NB4 (cell line): ENCODE measurements around the gene KIF18B.

Experiments used
- DNase-seq: peaks from one replicate; pipeline ENCODE4 v3.0.0; 2010; ENCODE audit warnings: low read depth
- H3K4me3 ChIP-seq: one replicate; pipeline ENCODE4 v1.5.1; 2011; ENCODE audit warnings: mild to moderate bottlenecking, low read depth, low read length, moderate library complexity
- MYC ChIP-seq: IDR thresholded peaks from 2 replicates; pipeline ENCODE4 v1.6.1; 2011; ENCODE audit warnings: low read depth, low read length
- POLR2A ChIP-seq: IDR thresholded peaks from 2 replicates; pipeline ENCODE4 v1.6.1; 2011; ENCODE audit warnings: mild to moderate bottlenecking; ENCODE audit not compliant: insufficient read length; ENCODE audit errors: extremely low read depth
- TF ChIP-seq, protein P1 (sequence below): IDR thresholded peaks from one replicate; pipeline ENCODE4 v1.5.1; 2012; ENCODE audit warnings: low read depth, low read length
- TF ChIP-seq, protein P2 (sequence below): IDR thresholded peaks from 2 replicates; pipeline ENCODE4 v1.6.1; 2011; ENCODE audit warnings: low read depth, low read length

Gene KIF18B

DNA sequence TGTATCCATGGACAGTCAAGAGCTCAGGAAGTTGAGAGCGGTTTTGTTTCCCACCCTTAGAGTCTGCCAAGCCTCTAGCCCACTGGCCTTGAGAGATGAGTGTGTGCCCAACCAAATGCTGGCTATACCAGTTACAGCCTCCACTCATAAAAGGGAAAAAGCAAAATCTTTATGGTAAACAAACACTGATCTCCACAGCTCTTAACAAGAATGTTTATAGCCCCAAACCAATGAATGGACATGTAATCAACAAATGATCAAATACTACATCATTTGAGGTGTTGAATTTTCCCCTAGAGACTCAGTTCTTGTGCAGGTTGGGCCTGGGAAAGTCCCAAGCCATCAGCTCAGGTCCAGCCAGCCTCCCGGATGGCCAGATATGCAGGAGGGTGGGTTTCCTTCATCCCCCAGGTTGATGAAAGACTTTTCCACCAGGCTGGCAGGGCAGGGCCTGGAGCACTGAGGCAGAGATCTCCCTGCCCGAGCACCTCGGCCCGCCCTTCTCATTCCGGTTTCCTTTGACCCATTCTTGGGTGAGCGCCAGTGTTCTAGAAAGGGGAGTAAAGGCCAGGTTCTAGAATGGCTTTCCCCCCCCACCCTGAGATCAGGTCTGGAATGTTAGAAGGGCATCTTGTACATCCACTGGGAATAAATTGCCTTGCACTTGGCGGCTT is 44.4 kb downstream of the KIF18B start:
- no peak for TF ChIP-seq MYC
- TF ChIP-seq, protein P1, sequence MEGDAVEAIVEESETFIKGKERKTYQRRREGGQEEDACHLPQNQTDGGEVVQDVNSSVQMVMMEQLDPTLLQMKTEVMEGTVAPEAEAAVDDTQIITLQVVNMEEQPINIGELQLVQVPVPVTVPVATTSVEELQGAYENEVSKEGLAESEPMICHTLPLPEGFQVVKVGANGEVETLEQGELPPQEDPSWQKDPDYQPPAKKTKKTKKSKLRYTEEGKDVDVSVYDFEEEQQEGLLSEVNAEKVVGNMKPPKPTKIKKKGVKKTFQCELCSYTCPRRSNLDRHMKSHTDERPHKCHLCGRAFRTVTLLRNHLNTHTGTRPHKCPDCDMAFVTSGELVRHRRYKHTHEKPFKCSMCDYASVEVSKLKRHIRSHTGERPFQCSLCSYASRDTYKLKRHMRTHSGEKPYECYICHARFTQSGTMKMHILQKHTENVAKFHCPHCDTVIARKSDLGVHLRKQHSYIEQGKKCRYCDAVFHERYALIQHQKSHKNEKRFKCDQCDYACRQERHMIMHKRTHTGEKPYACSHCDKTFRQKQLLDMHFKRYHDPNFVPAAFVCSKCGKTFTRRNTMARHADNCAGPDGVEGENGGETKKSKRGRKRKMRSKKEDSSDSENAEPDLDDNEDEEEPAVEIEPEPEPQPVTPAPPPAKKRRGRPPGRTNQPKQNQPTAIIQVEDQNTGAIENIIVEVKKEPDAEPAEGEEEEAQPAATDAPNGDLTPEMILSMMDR = no peak
- TF ChIP-seq, protein P2, sequence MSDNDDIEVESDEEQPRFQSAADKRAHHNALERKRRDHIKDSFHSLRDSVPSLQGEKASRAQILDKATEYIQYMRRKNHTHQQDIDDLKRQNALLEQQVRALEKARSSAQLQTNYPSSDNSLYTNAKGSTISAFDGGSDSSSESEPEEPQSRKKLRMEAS = no peak
- TF ChIP-seq POLR2A = no peak
- DNase-seq = no peak
- H3K4me3 ChIP-seq = no peak overlapping the region

DNA sequence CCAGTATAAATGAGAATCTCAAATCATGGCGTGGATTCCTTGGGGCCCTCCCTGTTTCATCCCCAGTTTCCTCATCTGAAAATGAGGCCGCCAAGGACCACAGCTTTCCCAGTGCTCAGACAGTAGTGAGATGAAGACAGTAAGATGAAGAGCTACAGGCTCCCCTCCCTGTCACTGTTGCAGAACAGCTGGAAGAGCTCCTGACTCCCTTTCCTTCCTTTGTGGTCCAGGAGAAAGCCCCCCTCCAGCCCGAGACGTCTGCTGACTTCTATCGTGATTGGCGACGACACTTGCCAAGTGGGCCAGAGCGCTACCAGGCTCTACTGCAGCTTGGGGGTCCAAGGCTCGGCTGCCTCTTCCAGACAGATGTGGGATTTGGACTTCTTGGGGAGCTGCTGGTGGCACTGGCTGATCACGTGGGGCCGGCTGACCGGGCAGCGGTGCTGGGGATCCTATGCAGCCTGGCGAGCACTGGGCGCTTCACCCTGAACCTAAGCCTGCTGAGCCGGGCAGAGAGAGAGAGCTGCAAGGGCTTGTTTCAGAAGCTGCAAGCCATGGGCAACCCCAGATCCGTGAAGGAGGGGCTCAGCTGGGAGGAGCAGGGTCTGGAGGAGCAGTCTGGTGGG is 45.3 kb downstream of the KIF18B start:
- TF ChIP-seq POLR2A = no peak
- no peak overlapping the region for H3K4me3 ChIP-seq
- DNase-seq = no peak

DNA sequence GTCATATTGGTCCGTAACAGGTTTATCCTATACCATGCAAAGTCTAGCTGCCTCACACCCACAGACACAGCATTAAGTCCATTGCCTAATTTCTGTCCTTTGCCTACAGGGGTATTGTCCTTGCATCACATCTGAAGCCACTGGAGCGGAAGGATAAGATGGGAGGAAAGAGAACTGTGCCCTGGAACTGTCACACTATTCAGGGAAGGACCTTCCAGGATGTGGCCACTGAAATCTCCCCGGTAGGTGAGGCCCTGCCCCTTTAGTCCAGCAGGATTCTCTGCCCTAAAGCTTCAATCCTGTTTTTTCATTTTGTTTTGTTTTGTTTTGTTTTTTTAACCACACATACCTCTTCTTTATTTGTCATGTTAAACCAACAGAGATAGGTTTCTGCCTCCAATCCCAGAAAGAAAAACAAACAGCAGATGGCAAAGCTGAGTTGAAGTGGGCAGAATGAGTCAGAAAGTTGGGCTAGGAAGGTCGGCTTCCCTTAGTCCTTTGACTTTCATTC is 46.1 kb downstream of the KIF18B start:
- no peak for DNase-seq
- TF ChIP-seq, protein P2 = no peak
- TF ChIP-seq POLR2A (no peak), MYC (no peak)
- TF ChIP-seq, protein P1 = no peak
- H3K4me3 ChIP-seq = no peak overlapping the region

GRCh38 chr17:44900894-44901293 is 46.7 kb downstream of the KIF18B start:
- H3K4me3 ChIP-seq = no peak overlapping the region
- TF ChIP-seq, protein P1 = no peak
- TF ChIP-seq, protein P2 = no peak
- TF ChIP-seq POLR2A = no peak
- TF ChIP-seq MYC = no peak
- DNase-seq = no peak

GRCh38 chr17:44899074-44899782 is 48.3 kb downstream of the KIF18B start, which contains the start of gene EFTUD2:
TSS of gene EFTUD2 (minus strand) at chr17:44899445. CDS start at chr17:44894521, 4,924 bp downstream.
- H3K4me3 ChIP-seq = peak within 1 kb of the TSS; percentile 96
- peak; percentile 91 for TF ChIP-seq POLR2A
- TF ChIP-seq, protein P2 = peak; percentile 97
- TF ChIP-seq, protein P1 = no peak
- peak; percentile 91 for TF ChIP-seq MYC
- DNase-seq = peak; percentile 91

DNA sequence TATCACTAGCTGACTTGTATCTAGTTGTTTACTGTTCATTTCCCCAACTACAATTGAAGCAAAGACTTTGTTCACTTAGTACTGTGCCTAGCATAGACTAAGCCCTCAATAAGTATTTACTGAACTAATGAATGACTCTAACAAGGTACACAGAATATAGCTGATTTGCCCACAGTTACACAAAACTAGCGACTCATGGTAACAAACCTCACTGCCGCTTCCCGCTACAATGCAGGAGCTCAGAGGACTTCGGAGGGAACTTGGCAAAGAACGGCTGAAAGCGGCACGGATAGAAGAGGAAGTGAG is 48.9 kb downstream of the KIF18B start:
- TF ChIP-seq, protein P1 = no peak
- TF ChIP-seq POLR2A (no peak), MYC (no peak)
- TF ChIP-seq, protein P2 = no peak
- peak; percentile 84 for DNase-seq
- peak overlapping the region; percentile 96 for H3K4me3 ChIP-seq
